ENCODE results near the gene PRDM11. TPM values are rescaled to one million over a fixed set of nuclear protein-coding genes. Genes with fewer than 3 reads are reported as not detected.

Gene PRDM11
- total RNA-seq, 2 donors from 2014 or later: 10.4 to 15.2 TPM

DNA sequence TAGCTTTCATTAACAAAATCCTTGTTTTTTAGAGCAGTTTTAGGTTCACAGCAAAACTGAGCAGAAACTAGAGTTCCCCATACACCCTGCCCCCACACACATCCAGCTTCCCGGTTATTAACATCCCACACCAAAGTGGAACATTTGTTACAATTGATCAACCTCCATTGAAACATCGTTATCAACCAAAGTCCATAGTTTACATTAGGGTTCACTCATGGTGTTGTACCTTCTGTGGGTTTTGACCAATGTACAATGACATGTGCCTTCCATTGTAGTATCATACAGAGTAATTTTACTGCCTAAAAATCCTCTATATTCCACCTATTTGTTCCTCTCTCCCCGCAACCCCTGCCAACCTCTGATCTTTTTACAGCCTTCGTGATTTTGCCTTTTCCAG lies 28.5 kb downstream of the PRDM11 start:
- Mint-ChIP-seq H3K27me3 (ENCODE audit: insufficient read depth) (peaks cover 21% of the 10 kb centered on the region), H3K4me1 (peaks cover 2% of the 10 kb centered on the region), H3K36me3 (ENCODE audit: low read depth) (no peaks in the 10 kb centered on the region), H3K9me3 (no peaks in the 10 kb centered on the region), H3K27ac (no peak overlapping the region), H3K4me3 (no peak overlapping the region)
- peaks cover 3% of the 10 kb centered on the region for H3K4me1 ChIP-seq (ENCODE audit: control insufficient read depth, insufficient read depth, low read length)
- no peak overlapping the region for H3K27ac ChIP-seq (ENCODE audit: low read depth, low read length)
- DNase-seq: no peak
- no peaks in the 10 kb centered on the region for H3K36me3 ChIP-seq (ENCODE audit: control insufficient read depth, insufficient read depth, low read length)
- 95 to 98% methylated on average over 4 of the region's 4 CpGs for WGBS, 2 experiments (ENCODE audit: insufficient coverage in 1 of 2, insufficient read length in 1 of 2)
- TF ChIP-seq, protein P1, sequence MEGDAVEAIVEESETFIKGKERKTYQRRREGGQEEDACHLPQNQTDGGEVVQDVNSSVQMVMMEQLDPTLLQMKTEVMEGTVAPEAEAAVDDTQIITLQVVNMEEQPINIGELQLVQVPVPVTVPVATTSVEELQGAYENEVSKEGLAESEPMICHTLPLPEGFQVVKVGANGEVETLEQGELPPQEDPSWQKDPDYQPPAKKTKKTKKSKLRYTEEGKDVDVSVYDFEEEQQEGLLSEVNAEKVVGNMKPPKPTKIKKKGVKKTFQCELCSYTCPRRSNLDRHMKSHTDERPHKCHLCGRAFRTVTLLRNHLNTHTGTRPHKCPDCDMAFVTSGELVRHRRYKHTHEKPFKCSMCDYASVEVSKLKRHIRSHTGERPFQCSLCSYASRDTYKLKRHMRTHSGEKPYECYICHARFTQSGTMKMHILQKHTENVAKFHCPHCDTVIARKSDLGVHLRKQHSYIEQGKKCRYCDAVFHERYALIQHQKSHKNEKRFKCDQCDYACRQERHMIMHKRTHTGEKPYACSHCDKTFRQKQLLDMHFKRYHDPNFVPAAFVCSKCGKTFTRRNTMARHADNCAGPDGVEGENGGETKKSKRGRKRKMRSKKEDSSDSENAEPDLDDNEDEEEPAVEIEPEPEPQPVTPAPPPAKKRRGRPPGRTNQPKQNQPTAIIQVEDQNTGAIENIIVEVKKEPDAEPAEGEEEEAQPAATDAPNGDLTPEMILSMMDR (conservative IDR thresholded peaks at IDR 0.05): no peak
- peaks cover 8% of the 10 kb centered on the region for H3K27me3 ChIP-seq (ENCODE audit: control insufficient read depth, insufficient read depth, low read length, poor library complexity, severe bottlenecking)
- no peak overlapping the region for H3K4me3 ChIP-seq (ENCODE audit: low read length)
- no peaks in the 10 kb centered on the region for H3K9me3 ChIP-seq (ENCODE audit: control insufficient read depth, low read length)
- H3K9ac ChIP-seq (ENCODE audit: extremely low read depth, low read length, poor library complexity, severe bottlenecking): no peak overlapping the region

DNA sequence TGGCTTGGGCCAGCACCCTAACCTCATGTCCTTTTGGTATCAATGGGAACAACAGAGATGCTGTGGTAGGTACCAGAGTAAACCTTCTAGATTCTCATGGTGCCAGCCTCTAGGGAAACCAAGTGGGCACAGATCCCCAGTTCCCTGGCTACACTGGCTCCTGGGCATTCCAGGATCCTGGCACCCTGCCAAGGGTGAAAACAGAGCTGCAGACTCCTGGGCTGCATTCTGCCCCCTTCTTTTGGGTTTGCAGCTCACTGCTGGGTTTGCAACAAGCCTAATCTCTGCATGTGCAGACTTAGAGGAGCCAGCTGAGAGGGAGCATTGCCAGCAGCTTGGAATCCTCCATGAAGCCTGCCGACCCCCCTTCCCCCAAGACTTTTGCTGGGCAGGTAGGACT lies 30.6 kb downstream of the PRDM11 start:
- Mint-ChIP-seq H3K27me3 (ENCODE audit: insufficient read depth) (peaks cover 21% of the 10 kb centered on the region), H3K9me3 (no peaks in the 10 kb centered on the region), H3K4me1 (peaks cover 6% of the 10 kb centered on the region), H3K27ac (no peak overlapping the region), H3K4me3 (no peak overlapping the region), H3K36me3 (ENCODE audit: low read depth) (no peaks in the 10 kb centered on the region)
- H3K36me3 ChIP-seq (ENCODE audit: control insufficient read depth, insufficient read depth, low read length): no peaks in the 10 kb centered on the region
- no peak overlapping the region for H3K27ac ChIP-seq (ENCODE audit: low read depth, low read length)
- DNase-seq: no peak
- TF ChIP-seq, protein P1 (conservative IDR thresholded peaks at IDR 0.05): no peak
- no peaks in the 10 kb centered on the region for H3K9me3 ChIP-seq (ENCODE audit: control insufficient read depth, low read length)
- no peak overlapping the region for H3K4me3 ChIP-seq (ENCODE audit: low read length)
- 80 to 86% methylated on average over 1 of the region's 1 CpG for WGBS, 2 experiments (ENCODE audit: insufficient coverage in 1 of 2, insufficient read length in 1 of 2)
- peaks cover 8% of the 10 kb centered on the region for H3K27me3 ChIP-seq (ENCODE audit: control insufficient read depth, insufficient read depth, low read length, poor library complexity, severe bottlenecking)
- no peak overlapping the region for H3K9ac ChIP-seq (ENCODE audit: extremely low read depth, low read length, poor library complexity, severe bottlenecking)
- H3K4me1 ChIP-seq (ENCODE audit: control insufficient read depth, insufficient read depth, low read length): peaks cover 3% of the 10 kb centered on the region

DNA sequence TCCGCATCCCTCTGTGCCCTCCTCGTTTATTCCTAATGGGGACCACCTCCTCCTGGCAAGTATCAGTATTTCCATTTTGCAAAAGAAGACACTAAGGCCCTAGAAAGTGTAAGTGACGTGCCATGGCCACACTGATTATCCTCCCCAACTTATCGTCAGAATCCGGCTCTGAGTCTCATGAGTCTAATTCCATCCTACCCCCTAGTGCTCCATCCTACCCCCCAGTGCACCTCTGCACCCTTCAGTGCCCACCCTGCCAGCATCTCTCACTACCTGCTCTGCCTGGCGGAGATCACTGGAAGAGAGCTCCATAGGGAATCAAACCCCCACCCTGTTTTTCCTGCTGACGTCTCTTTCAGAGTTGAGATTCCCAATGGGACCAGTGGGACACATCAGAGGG lies 31.8 kb downstream of the PRDM11 start:
- Histone ChIP-seq H3K4me1 (ENCODE audit: control insufficient read depth, insufficient read depth, low read length) (peaks cover 3% of the 10 kb centered on the region), H3K9ac (ENCODE audit: extremely low read depth, low read length, poor library complexity, severe bottlenecking) (no peak overlapping the region), H3K27ac (ENCODE audit: low read depth, low read length) (no peak overlapping the region), H3K27me3 (ENCODE audit: control insufficient read depth, insufficient read depth, low read length, poor library complexity, severe bottlenecking) (peaks cover 8% of the 10 kb centered on the region), H3K4me3 (ENCODE audit: low read length) (no peak overlapping the region), H3K36me3 (ENCODE audit: control insufficient read depth, insufficient read depth, low read length) (peaks cover 2% of the 10 kb centered on the region), H3K9me3 (ENCODE audit: control insufficient read depth, low read length) (no peaks in the 10 kb centered on the region)
- H3K36me3 Mint-ChIP-seq (ENCODE audit: low read depth): no peaks in the 10 kb centered on the region
- no peak overlapping the region for H3K27ac Mint-ChIP-seq
- H3K4me3 Mint-ChIP-seq: no peak overlapping the region
- peaks cover 21% of the 10 kb centered on the region for H3K27me3 Mint-ChIP-seq (ENCODE audit: insufficient read depth)
- H3K9me3 Mint-ChIP-seq: no peaks in the 10 kb centered on the region
- H3K4me1 Mint-ChIP-seq: peaks cover 6% of the 10 kb centered on the region
- 87 to 100% methylated on average over 1 to 7 of the region's 7 CpGs for WGBS, 2 experiments (ENCODE audit: insufficient coverage in 1 of 2, insufficient read length in 1 of 2)
- TF ChIP-seq, protein P1 (conservative IDR thresholded peaks at IDR 0.05): no peak
- no peak for DNase-seq

All from endodermal cell (in vitro differentiated cells).